HG02588 (cell line): Measurements from ENCODE around the gene PLXND1.
"Not testable (repeated sequence)": the region's sequence is repeated elsewhere in the genome, so short reads cannot be mapped to it uniquely, and the experiment has no call there.

Source experiments
- ATAC-seq: cut with Tn5 transposase; IDR thresholded peaks from one replicate; pipeline ENCODE4 v1.9.1; 2021; ENCODE audit warnings: mild to moderate bottlenecking, moderate library complexity; ENCODE audit not compliant: unreplicated experiment

Gene PLXND1

GRCh38 chr3:129614927-129615363 is 8.5 kb upstream of the PLXND1 start:
- no peak for ATAC-seq

GRCh38 chr3:129614435-129614834 is 8.0 kb upstream of the PLXND1 start:
- ATAC-seq: no peak

GRCh38 chr3:129613367-129613740 is 6.9 kb upstream of the PLXND1 start:
- ATAC-seq: no peak

GRCh38 chr3:129612534-129613366 is 6.3 kb upstream of the PLXND1 start:
- ATAC-seq: no peak

- ATAC-seq: no peak
These were observed 5.5 kb upstream of the PLXND1 start for GRCh38 chr3:129611812-129612533.

- no peak for ATAC-seq
These were observed 4.9 kb upstream of the PLXND1 start for GRCh38 chr3:129611446-129611800.

GRCh38 chr3:129610794-129611445 is 4.4 kb upstream of the PLXND1 start:
- ATAC-seq: not testable (repeated sequence)

GRCh38 chr3:129610276-129610675 is 3.8 kb upstream of the PLXND1 start:
- no peak for ATAC-seq

- no peak for ATAC-seq
These were observed 3.2 kb upstream of the PLXND1 start for GRCh38 chr3:129609591-129610182.

- ATAC-seq: no peak
These were observed 2.6 kb upstream of the PLXND1 start for GRCh38 chr3:129608936-129609590.

GRCh38 chr3:129608087-129608935 is 1.8 kb upstream of the PLXND1 start:
- ATAC-seq: no peak

GRCh38 chr3:129607391-129608068 is 1.1 kb upstream of the PLXND1 start:
- no peak for ATAC-seq

- no peak for ATAC-seq
These were observed 397 bp downstream of the PLXND1 start for GRCh38 chr3:129605922-129606635.

GRCh38 chr3:129605203-129605921 is 1.1 kb downstream of the PLXND1 start:
- no peak for ATAC-seq

GRCh38 chr3:129604767-129605166 is 1.7 kb downstream of the PLXND1 start:
- no peak for ATAC-seq

GRCh38 chr3:129603991-129604749 is 2.3 kb downstream of the PLXND1 start:
- ATAC-seq: no peak

- ATAC-seq: no peak
These were observed 2.9 kb downstream of the PLXND1 start for GRCh38 chr3:129603561-129603942.
